Measurements from ENCODE around the gene COA8.

COA8 gene

DNA sequence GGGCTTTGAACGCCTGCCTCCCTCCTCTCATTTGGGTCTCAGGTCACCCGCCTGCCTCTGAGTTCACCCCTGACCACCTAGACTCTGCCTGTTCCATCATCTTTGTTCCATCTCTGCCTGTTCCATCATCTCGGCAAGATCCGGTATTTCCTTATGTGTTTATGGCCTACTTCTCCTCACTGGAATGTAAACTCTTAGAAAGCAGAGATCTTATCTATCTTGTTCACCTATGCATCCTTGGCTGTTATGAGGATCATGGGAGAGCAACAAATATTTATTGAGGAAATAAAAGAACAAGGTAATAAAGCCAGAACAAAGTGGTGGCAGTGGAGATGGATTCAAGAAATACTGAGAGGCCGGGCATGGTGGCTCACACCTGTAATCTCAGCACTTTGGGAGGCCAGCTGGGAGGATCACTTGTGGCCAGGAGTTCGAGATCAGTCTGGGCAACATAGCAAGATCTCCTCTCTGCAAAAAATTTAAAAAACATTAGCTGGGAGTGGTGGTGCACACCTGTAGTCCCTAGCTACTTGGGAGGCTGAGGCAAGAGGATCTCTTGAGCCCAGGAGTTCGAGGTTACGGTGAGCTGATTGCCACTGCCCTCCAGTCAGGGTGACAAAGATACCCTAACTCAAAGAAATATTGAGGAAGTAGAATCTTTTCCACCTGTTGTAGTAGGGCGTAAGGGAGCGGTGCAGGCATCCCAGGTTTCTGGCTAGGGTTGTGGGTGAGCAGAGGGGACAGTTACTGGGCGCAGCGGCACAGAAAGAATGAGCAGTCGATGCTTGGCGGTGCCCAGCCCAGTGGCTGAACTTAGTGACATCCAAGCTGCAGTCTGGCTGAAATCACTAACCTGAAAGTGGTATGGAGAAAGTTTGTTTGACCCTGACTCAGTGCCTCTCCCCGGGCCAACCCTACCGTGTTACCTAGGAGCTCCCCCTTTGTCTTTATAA is 64.6 kb downstream of the COA8 start:
- no peak for DNase-seq

DNA sequence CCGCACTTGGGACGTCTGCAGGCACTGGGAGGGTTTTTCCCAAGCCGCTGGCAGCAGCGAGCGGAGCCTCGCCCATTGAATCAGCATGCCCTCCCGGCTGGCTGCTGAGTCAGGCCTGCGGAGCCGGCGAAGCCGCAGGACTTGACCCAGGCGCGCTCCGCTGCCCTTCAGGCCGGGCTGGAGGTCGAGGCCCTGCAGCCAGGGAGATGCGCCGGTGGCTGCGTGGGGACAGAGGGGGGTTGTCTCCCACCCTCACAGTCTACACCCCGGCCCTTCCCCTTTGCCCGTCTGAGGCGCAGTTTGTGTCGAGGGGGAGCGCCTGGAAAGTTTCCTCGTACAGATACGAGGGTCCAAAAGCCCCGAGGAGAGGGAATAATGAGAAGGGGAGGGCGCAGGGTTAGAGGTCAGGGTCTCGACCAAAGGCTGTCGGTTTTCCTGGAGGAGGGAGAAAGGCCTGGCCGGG is 65.5 kb downstream of the COA8 start:
- DNase-seq, result peak; percentile 19

DNA sequence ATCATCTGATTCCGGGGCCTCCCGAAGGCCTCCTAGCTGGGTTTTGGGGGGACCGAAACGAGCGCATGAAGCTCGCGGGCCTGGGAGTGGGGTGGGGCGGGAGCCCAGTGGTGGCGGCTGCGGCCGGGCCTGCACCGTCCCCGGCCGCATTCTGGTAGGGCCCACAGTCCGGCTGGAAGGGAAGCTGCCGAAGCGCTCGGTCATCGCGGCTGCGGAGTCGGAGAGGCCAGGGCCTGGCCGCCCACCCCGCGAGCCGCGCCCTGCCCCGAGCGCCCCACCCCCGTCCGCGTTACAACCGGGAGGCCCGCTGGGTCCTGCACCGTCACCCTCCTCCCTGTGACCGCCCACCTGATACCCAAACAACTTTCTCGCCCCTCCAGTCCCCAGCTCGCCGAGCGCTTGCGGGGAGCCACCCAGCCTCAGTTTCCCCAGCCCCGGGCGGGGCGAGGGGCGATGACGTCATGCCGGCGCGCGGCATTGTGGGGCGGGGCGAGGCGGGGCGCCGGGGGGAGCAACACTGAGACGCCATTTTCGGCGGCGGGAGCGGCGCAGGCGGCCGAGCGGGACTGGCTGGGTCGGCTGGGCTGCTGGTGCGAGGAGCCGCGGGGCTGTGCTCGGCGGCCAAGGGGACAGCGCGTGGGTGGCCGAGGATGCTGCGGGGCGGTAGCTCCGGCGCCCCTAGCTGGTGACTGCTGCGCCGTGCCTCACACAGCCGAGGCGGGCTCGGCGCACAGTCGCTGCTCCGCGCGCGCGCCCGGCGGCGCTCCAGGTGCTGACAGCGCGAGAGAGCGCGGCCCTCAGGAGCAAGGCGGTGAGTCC is 66.1 kb downstream of the COA8 start, which contains the start of gene KLC1:
TSS of gene KLC1 (plus strand) at position 528 of the 819 bp plus-strand sequence. CDS start 25,354 bp downstream, outside the sequence.
- DNase-seq, result peak; percentile 89

DNA sequence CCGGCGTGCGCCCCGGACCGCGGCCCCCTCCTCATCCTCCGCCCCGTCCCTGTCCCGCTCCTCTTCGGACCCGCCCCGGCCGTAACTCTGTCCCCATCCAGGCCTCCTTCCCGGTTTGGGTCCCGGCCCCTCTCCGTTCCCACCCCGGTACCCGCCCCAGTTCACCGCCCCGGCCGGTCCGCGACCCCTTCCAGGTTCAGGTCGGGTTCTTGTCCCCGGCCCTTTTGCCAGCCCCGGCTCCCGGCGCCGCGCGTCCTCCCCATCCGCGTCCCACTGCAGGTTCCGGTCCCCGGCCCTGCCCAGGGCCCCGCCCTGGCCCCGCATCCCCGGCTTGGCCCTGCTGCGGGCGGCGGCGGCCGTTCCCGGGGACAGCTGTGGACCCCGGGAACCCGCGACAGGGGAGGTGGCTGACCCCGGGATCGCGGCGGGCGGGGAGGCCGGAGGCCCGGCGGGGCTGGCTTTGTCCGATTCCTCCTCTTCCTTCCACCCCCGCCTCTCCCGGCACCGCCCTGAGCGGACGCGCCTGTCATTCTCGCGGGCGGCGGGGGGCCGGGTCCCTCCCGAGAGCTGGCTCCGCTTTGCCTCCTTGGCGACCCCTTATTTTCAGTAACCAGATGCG is 66.9 kb downstream of the COA8 start:
- peak; percentile 51 for DNase-seq

GRCh38 chr14:103630364-103631108 is 67.8 kb downstream of the COA8 start:
- no peak for DNase-seq

DNA sequence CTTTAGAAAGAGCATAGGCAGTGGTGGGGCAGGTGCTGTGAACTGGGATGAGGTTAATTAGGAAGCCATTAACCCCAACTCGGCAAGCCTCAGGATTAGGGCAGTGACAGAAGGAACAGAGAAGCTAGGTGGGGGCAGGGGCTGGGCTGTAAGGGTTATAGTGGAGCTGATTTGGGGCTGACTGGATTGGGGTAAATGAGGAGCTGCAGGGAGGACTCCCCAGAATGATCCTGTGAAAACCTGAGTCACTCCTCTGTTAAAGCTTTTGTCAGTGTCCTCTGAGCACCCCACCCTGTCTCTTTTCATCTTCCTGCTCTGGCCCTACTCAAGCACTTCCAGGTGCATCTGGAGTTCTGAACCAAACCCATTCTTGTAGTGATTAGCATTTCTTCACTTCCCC is 70.6 kb downstream of the COA8 start:
- no peak for DNase-seq

- no peak for DNase-seq
Observed at GRCh38 chr14:103634156-103634555, 71.4 kb downstream of the COA8 start.

DNA sequence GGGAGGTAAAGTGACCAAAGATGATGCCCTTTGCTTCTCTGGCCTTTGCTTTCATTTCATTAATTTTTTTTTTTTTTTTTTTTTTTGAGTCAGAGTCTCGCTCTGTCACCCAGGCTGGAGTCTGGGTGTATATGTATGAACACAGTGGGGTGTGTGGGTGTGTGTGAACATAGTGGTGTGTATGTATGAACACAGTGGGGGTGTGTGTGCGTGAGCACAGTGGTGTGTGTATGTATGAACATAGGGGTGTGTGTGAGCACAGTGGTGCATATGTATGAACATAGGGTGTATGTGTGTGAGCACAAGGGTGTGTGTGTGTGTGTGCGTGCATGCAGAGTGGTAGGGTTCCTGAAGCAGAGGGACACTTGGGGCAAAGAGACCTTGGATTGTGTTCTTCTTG is 75.8 kb downstream of the COA8 start:
- DNase-seq, result no peak

Measured in stimulated activated CD4-positive, alpha-beta T cell treated with anti-CD3 and anti-CD28 coated beads, Interleukin-4, amount 100 ng/mL, for 1 hour (primary cell).